ENCODE measurements around the gene PWP2.

PWP2 gene

GRCh38 chr21:44074315-44074958 is 32.8 kb upstream of the PWP2 start:
- no peak for TF ChIP-seq CTCF (IDR thresholded peaks at IDR 0.05; ENCODE audit: low read depth, low read length)
- H3K4me3 ChIP-seq (ENCODE audit: low read depth, low read length), result no peak overlapping the region

- TF ChIP-seq CTCF (IDR thresholded peaks at IDR 0.05; ENCODE audit: low read depth, low read length), result no peak
- H3K4me3 ChIP-seq (ENCODE audit: low read depth, low read length), result no peak overlapping the region
Measured at GRCh38 chr21:44076316-44076715, 30.9 kb upstream of the PWP2 start.

- no peak for TF ChIP-seq CTCF (IDR thresholded peaks at IDR 0.05; ENCODE audit: low read depth, low read length)
Measured at GRCh38 chr21:44078411-44078981, 28.7 kb upstream of the PWP2 start.

GRCh38 chr21:44079446-44079845 is 27.8 kb upstream of the PWP2 start:
- TF ChIP-seq CTCF (IDR thresholded peaks at IDR 0.05; ENCODE audit: low read depth, low read length), result no peak
- H3K4me3 ChIP-seq (ENCODE audit: low read depth, low read length), result no peak overlapping the region

More at GRCh38 chr21:44078411-44078981, 28.7 kb upstream of the PWP2 start:
- H3K4me3 ChIP-seq (ENCODE audit: low read depth, low read length), result no peak overlapping the region

GRCh38 chr21:44079846-44080245 is 27.4 kb upstream of the PWP2 start:
- no peak for TF ChIP-seq CTCF (IDR thresholded peaks at IDR 0.05; ENCODE audit: low read depth, low read length)
- no peak overlapping the region for H3K4me3 ChIP-seq (ENCODE audit: low read depth, low read length)

- H3K4me3 ChIP-seq (ENCODE audit: low read depth, low read length), result no peak overlapping the region
- no peak for TF ChIP-seq CTCF (IDR thresholded peaks at IDR 0.05; ENCODE audit: low read depth, low read length)
Measured at GRCh38 chr21:44082648-44083440, 24.4 kb upstream of the PWP2 start.

Data from WI38 (cell line).